DND-41 (cell line): ENCODE results near the gene ATF6.

Source experiments
- ATAC-seq: fragments of 200-7000 bp; cut with Tn5 transposase; 3 replicates; pipeline ENCODE4 v1.9.1; 2021; ENCODE audit warnings: low read depth; ENCODE audit not compliant: insufficient read depth
- DNase-seq: peaks from one replicate; pipeline ENCODE4 v3.0.0-alpha.2; 2020
- H2AFZ ChIP-seq: 2 replicates; pipeline ENCODE4 v1.6.0; 2012; ENCODE audit warnings: low read depth, low read length
- H3K27ac ChIP-seq: 2 replicates; pipeline ENCODE4 v1.5.1; 2012; ENCODE audit warnings: low read length, inconsistent platforms
- H3K27me3 ChIP-seq: fragments of 200-600 bp; sonication (generic); 2 replicates; pipeline ENCODE4 v1.6.0; 2012; ENCODE audit warnings: low read length, mild to moderate bottlenecking, inconsistent platforms; ENCODE audit not compliant: insufficient read depth, poor library complexity
- H3K36me3 ChIP-seq: 2 replicates; pipeline ENCODE4 v1.5.1; 2012; ENCODE audit warnings: low read length, inconsistent platforms; ENCODE audit not compliant: insufficient read depth
- H3K4me1 ChIP-seq: 2 replicates; pipeline ENCODE4 v1.5.1; 2012; ENCODE audit warnings: mild to moderate bottlenecking, low read length; ENCODE audit not compliant: insufficient read depth
- H3K4me2 ChIP-seq: 2 replicates; pipeline ENCODE4 v1.6.0; 2012; ENCODE audit warnings: mild to moderate bottlenecking, moderate library complexity, low read length, inconsistent platforms; ENCODE audit not compliant: insufficient read depth
- H3K4me3 ChIP-seq, 2 experiments: fragments of 200-600 bp in 1 of 2; shearing (Covaris generic) in 1 of 2; 2 replicates each; pipeline ENCODE4 v1.5.1; 2012 to 2016; ENCODE audit warnings: inconsistent platforms in 2 of 2, low read length in 2 of 2, mild to moderate bottlenecking in 2 of 2, low read depth in 1 of 2, moderate library complexity in 1 of 2
- H3K79me2 ChIP-seq: 2 replicates; pipeline ENCODE4 v1.6.0; 2012; ENCODE audit warnings: low read length, inconsistent platforms; ENCODE audit not compliant: insufficient read depth
- H3K9ac ChIP-seq: 2 replicates; pipeline ENCODE4 v1.6.0; 2012; ENCODE audit warnings: low read depth, mild to moderate bottlenecking, inconsistent platforms, low read length, moderate library complexity
- H3K9me3 ChIP-seq: 2 replicates; pipeline ENCODE4 v1.5.1; 2012; ENCODE audit warnings: low read length, moderate library complexity, mild to moderate bottlenecking, inconsistent platforms; ENCODE audit not compliant: insufficient read depth, severe bottlenecking
- H4K20me1 ChIP-seq: 2 replicates; pipeline ENCODE4 v1.6.0; 2012; ENCODE audit warnings: low read length; ENCODE audit not compliant: insufficient read depth
- EZH2 ChIP-seq: IDR thresholded peaks from 3 replicates; pipeline ENCODE4 v1.6.1; 2012; ENCODE audit warnings: borderline replicate concordance, low read depth, mild to moderate bottlenecking, moderate library complexity, low read length, inconsistent platforms; ENCODE audit not compliant: severe bottlenecking
- TF ChIP-seq, protein P1 (sequence below): IDR thresholded peaks from 2 replicates; pipeline ENCODE4 v1.5.1; 2012; ENCODE audit warnings: borderline replicate concordance, low read length, moderate library complexity, mild to moderate bottlenecking; ENCODE audit not compliant: poor library complexity, severe bottlenecking; ENCODE audit errors: extremely low read depth

ATF6 gene

DNA sequence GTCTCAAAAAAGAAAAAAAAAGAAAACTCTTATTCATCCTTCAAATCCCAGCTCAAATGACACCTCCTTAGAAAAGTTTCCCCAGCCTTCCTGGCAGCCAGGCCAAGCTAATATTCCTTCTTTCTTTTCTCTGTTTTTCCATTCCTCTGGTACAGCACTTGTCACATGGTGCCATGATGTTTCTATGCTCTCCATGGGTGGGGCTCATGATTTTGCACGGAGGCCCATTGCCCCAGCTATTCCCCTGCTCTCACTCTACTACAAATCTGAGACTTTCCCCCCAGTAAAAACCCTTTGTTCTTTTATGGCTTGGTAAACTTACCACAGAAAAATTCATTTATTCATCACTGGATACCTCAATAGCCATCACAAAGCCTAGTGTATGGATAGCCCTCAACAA, 231.0 kb downstream of the ATF6 start:
- no peak overlapping the region for H3K9ac ChIP-seq
- no peak for ATAC-seq

DNA sequence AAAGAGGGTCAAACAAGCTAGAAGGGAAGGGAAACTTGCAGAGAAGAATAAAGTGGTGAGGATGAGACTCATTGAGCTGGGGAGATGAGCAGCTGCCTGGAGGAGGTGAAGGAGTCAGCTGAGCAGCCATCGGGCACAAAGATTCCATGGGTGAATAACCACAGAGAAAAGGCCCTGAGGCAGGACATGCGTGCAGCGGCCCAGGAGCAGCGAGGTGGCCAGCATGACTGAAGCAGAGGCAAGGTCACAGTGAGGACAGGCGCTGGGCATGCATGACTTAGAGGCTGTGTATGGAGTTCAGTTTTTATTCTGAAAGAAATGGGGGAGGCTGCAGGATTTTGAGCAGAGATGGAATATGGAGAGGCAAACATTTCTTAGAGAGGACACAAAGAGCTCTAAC, 232.7 kb downstream of the ATF6 start:
- H3K4me1 ChIP-seq, result no peaks in the 10 kb centered on the region
- H3K27ac ChIP-seq, result no peak overlapping the region
- H3K9me3 ChIP-seq, result no peaks in the 10 kb centered on the region
- H3K27me3 ChIP-seq, result no peaks in the 10 kb centered on the region
- no peak overlapping the region for H3K4me2 ChIP-seq
- TF ChIP-seq, protein P1, sequence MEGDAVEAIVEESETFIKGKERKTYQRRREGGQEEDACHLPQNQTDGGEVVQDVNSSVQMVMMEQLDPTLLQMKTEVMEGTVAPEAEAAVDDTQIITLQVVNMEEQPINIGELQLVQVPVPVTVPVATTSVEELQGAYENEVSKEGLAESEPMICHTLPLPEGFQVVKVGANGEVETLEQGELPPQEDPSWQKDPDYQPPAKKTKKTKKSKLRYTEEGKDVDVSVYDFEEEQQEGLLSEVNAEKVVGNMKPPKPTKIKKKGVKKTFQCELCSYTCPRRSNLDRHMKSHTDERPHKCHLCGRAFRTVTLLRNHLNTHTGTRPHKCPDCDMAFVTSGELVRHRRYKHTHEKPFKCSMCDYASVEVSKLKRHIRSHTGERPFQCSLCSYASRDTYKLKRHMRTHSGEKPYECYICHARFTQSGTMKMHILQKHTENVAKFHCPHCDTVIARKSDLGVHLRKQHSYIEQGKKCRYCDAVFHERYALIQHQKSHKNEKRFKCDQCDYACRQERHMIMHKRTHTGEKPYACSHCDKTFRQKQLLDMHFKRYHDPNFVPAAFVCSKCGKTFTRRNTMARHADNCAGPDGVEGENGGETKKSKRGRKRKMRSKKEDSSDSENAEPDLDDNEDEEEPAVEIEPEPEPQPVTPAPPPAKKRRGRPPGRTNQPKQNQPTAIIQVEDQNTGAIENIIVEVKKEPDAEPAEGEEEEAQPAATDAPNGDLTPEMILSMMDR, result no peak
- no peak for TF ChIP-seq EZH2
- no peaks in the 10 kb centered on the region for H3K79me2 ChIP-seq
- H4K20me1 ChIP-seq, result no peaks in the 10 kb centered on the region
- no peak overlapping the region for H2AFZ ChIP-seq
- DNase-seq (no peak), ATAC-seq (no peak)
- no peak overlapping the region for H3K9ac ChIP-seq
- no peaks in the 10 kb centered on the region for H3K36me3 ChIP-seq
- no peak overlapping the region for H3K4me3 ChIP-seq

More for the DNA sequence above, 231.0 kb downstream of the ATF6 start:
- Histone ChIP-seq H3K4me1 (no peaks in the 10 kb centered on the region), H3K4me3 (no peak overlapping the region), H4K20me1 (no peaks in the 10 kb centered on the region), H3K27ac (no peak overlapping the region), H3K36me3 (no peaks in the 10 kb centered on the region), H3K27me3 (no peaks in the 10 kb centered on the region), H3K9me3 (no peaks in the 10 kb centered on the region), H2AFZ (no peak overlapping the region), H3K4me2 (no peak overlapping the region), H3K79me2 (no peaks in the 10 kb centered on the region)
- TF ChIP-seq EZH2, result no peak
- TF ChIP-seq, protein P1, result no peak
- no peak for DNase-seq

DNA sequence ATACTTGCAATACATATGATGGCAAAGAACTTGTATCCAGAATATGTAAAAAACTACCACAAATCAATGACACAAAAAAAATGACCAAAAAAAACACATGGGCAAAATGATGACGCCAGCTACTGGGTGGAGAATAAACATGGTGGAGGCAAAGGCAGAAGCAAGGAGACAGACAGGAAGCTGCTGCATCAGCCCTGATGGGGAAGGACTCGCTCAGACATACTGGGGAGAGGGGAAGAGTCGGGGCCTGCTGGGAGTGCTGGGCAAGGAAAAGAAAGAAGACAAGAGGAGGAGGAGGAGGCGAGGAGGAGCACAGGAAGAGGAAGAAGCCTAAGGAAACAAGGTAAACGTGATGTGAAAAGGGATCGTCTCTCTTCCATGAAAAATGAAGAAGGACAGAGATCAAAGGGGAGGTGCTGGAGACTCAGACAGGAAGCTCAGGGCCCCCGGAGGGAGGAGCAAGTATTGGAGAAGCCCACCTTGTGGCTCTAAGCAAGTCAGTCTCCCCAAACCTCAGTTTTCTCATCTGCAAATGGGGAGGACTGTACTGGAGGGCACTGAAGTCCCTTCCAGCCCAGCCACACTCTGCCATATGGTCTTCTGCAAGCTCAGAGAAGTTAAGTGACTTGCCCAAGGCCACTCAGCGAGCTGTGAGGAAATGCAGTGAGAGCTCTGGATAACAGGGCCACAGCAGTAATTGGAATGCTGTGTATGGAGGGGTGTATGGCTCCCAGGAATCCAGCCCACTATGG, 233.4 kb downstream of the ATF6 start:
- DNase-seq (no peak), ATAC-seq (no peak)
- H3K36me3 ChIP-seq, result no peaks in the 10 kb centered on the region
- H4K20me1 ChIP-seq, result no peaks in the 10 kb centered on the region
- no peaks in the 10 kb centered on the region for H3K9me3 ChIP-seq
- H3K27ac ChIP-seq, result no peak overlapping the region
- no peak overlapping the region for H2AFZ ChIP-seq
- H3K27me3 ChIP-seq, result no peaks in the 10 kb centered on the region
- no peak overlapping the region for H3K4me3 ChIP-seq
- TF ChIP-seq, protein P1, result no peak
- TF ChIP-seq EZH2, result no peak
- no peak overlapping the region for H3K4me2 ChIP-seq
- no peaks in the 10 kb centered on the region for H3K79me2 ChIP-seq
- H3K4me1 ChIP-seq, result no peaks in the 10 kb centered on the region
- no peak overlapping the region for H3K9ac ChIP-seq

DNA sequence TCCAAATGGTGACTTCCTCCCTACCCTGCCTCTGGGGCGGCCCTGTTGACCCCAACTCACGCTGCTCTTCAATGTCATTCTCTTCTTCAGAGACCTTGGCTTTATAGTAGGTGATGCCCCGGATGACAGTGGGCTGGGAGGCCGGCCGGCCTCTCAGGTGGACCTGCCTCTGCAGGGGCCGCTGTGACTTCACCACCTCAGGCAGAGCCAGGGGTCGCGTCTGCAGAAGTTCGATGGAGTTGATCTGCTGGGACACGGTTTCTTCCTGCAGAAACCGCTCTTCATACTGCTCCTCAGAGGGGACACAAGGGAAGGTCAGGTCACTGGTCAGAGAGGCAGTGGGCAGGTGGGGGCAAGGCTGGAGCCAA, 233.9 kb downstream of the ATF6 start:
- no peaks in the 10 kb centered on the region for H4K20me1 ChIP-seq
- no peak overlapping the region for H3K4me3 ChIP-seq
- no peaks in the 10 kb centered on the region for H3K79me2 ChIP-seq
- H3K4me1 ChIP-seq, result no peaks in the 10 kb centered on the region
- H3K36me3 ChIP-seq, result no peaks in the 10 kb centered on the region
- H3K9me3 ChIP-seq, result no peaks in the 10 kb centered on the region
- H3K4me2 ChIP-seq, result no peak overlapping the region
- H3K9ac ChIP-seq, result no peak overlapping the region
- H3K27ac ChIP-seq, result no peak overlapping the region
- no peaks in the 10 kb centered on the region for H3K27me3 ChIP-seq
- DNase-seq (no peak), ATAC-seq (no peak)
- no peak overlapping the region for H2AFZ ChIP-seq
- TF ChIP-seq, protein P1, result no peak
- no peak for TF ChIP-seq EZH2
